Astrocyte (in vitro differentiated cells and primary cell): ENCODE results near the gene CALML5. TPM values are rescaled to one million over a fixed set of nuclear protein-coding genes. Genes with fewer than 3 reads are reported as not detected.

Experiments
- DNase-seq: peaks from one replicate; pipeline ENCODE4 v3.0.0-alpha.2; 2010; ENCODE audit warnings: low read depth
- FAIRE-seq: peaks from 2 replicates; lab custom pipeline; 2011; peaks lifted over from hg19 to GRCh38; lab: Jason Lieb, UNC
- H2AFZ ChIP-seq: 2 replicates; pipeline ENCODE4 v1.6.0; 2012; ENCODE audit warnings: low read depth, low read length, inconsistent platforms
- H3K27ac ChIP-seq: 2 replicates; pipeline ENCODE4 v1.5.1; 2011; ENCODE audit warnings: low read depth, low read length, inconsistent platforms
- H3K27me3 ChIP-seq: 2 replicates; pipeline ENCODE4 v1.6.0; 2011; ENCODE audit warnings: low read length, inconsistent platforms; ENCODE audit not compliant: insufficient read depth
- H3K36me3 ChIP-seq: 2 replicates; pipeline ENCODE4 v1.5.1; 2011; ENCODE audit warnings: low read length, inconsistent platforms; ENCODE audit not compliant: insufficient read depth
- H3K4me1 ChIP-seq: 2 replicates; pipeline ENCODE4 v1.5.1; 2011; ENCODE audit warnings: low read length, inconsistent platforms; ENCODE audit not compliant: insufficient read depth
- H3K4me2 ChIP-seq: 2 replicates; pipeline ENCODE4 v1.6.0; 2012; ENCODE audit warnings: low read length, inconsistent platforms
- H3K4me3 ChIP-seq: 2 replicates; pipeline ENCODE4 v1.5.1; 2011; ENCODE audit warnings: low read depth, mild to moderate bottlenecking, low read length, inconsistent platforms; ENCODE audit not compliant: insufficient read depth
- H3K79me2 ChIP-seq: 2 replicates; pipeline ENCODE4 v1.6.0; 2012; ENCODE audit warnings: mild to moderate bottlenecking, low read length, inconsistent platforms; ENCODE audit not compliant: insufficient read depth
- H3K9ac ChIP-seq: 2 replicates; pipeline ENCODE4 v1.6.0; 2012; ENCODE audit warnings: mild to moderate bottlenecking, low read length, inconsistent platforms
- H3K9me3 ChIP-seq: 2 replicates; pipeline ENCODE4 v1.5.1; 2012; ENCODE audit warnings: low read depth, mild to moderate bottlenecking, low read length, inconsistent platforms; ENCODE audit not compliant: insufficient read depth
- H4K20me1 ChIP-seq: 2 replicates; pipeline ENCODE4 v1.6.0; 2012; ENCODE audit warnings: low read length, inconsistent platforms; ENCODE audit not compliant: insufficient read depth
- H3K27ac Mint-ChIP-seq: one replicate; pipeline ENCODE4 v1.8.0; 2021; ENCODE audit warnings: mild to moderate bottlenecking, mixed read lengths; ENCODE audit not compliant: unreplicated experiment
- H3K27me3 Mint-ChIP-seq: one replicate; pipeline ENCODE4 v1.8.0; 2021; ENCODE audit warnings: low read depth, mixed read lengths; ENCODE audit not compliant: unreplicated experiment
- H3K36me3 Mint-ChIP-seq: one replicate; pipeline ENCODE4 v1.8.0; 2021; ENCODE audit warnings: low read depth, mixed read lengths; ENCODE audit not compliant: unreplicated experiment
- H3K4me1 Mint-ChIP-seq: one replicate; pipeline ENCODE4 v1.8.0; 2021; ENCODE audit warnings: low read depth, mixed read lengths; ENCODE audit not compliant: unreplicated experiment
- H3K4me3 Mint-ChIP-seq: one replicate; pipeline ENCODE4 v1.8.0; 2021; ENCODE audit warnings: mild to moderate bottlenecking, moderate library complexity, mixed read lengths; ENCODE audit not compliant: unreplicated experiment
- H3K9me3 Mint-ChIP-seq: one replicate; pipeline ENCODE4 v1.8.0; 2021; ENCODE audit warnings: mild to moderate bottlenecking, mixed read lengths; ENCODE audit not compliant: unreplicated experiment
- CTCF ChIP-seq: IDR thresholded peaks from 2 replicates; pipeline ENCODE4 v1.5.1; 2011; ENCODE audit warnings: low read depth, mild to moderate bottlenecking, inconsistent platforms, low read length, moderate library complexity; ENCODE audit not compliant: insufficient read depth
- EZH2 ChIP-seq: IDR thresholded peaks from 2 replicates; pipeline ENCODE4 v1.6.1; 2012; ENCODE audit warnings: mild to moderate bottlenecking, low read length, inconsistent platforms; ENCODE audit not compliant: insufficient read depth
- total RNA-seq: library from RNA; stranded (reverse); gene quantifications from 2 replicates; pipeline ENCODE4 v1.2.1, GENCODE V29; 2021

CALML5 gene
- total RNA-seq, 1 donor from 2014 or later = not detected

GRCh38 chr10:5545778-5546710 lies 46.7 kb upstream of the CALML5 start:
- Histone ChIP-seq H3K27me3 (no peaks in the 10 kb centered on the region), H3K4me1 (peaks cover 55% of the 10 kb centered on the region), H3K9me3 (no peaks in the 10 kb centered on the region), H3K4me2 (peak overlapping the region; percentile 77), H3K9ac (peak overlapping the region; percentile 39), H4K20me1 (no peaks in the 10 kb centered on the region), H3K36me3 (no peaks in the 10 kb centered on the region), H3K27ac (peak overlapping the region; percentile 74), H3K4me3 (no peak overlapping the region), H2AFZ (peak overlapping the region; percentile 44), H3K79me2 (no peaks in the 10 kb centered on the region)
- H3K9me3 Mint-ChIP-seq = peaks cover 7% of the 10 kb centered on the region
- TF ChIP-seq EZH2 = no peak
- no peak for TF ChIP-seq CTCF
- DNase-seq (peak; percentile 87), FAIRE-seq (no peak)
- no peaks in the 10 kb centered on the region for H3K36me3 Mint-ChIP-seq
- no peaks in the 10 kb centered on the region for H3K27me3 Mint-ChIP-seq
- peak overlapping the region; percentile 83 for H3K27ac Mint-ChIP-seq
- peaks cover 15% of the 10 kb centered on the region for H3K4me1 Mint-ChIP-seq
- H3K4me3 Mint-ChIP-seq = no peak overlapping the region

GRCh38 chr10:5545426-5545777 lies 46.0 kb upstream of the CALML5 start:
- Histone ChIP-seq H3K4me3 (no peak overlapping the region), H3K4me1 (peaks cover 49% of the 10 kb centered on the region), H3K79me2 (no peaks in the 10 kb centered on the region), H2AFZ (peak overlapping the region; percentile 37), H3K27me3 (no peaks in the 10 kb centered on the region), H3K27ac (peak overlapping the region; percentile 66), H4K20me1 (no peaks in the 10 kb centered on the region), H3K9ac (peak overlapping the region; percentile 23), H3K36me3 (no peaks in the 10 kb centered on the region), H3K9me3 (no peaks in the 10 kb centered on the region), H3K4me2 (peak overlapping the region; percentile 77)
- DNase-seq (no peak), FAIRE-seq (no peak)
- peaks cover 8% of the 10 kb centered on the region for H3K4me1 Mint-ChIP-seq
- no peak overlapping the region for H3K4me3 Mint-ChIP-seq
- no peaks in the 10 kb centered on the region for H3K27me3 Mint-ChIP-seq
- H3K36me3 Mint-ChIP-seq = peaks cover 1% of the 10 kb centered on the region
- no peak overlapping the region for H3K27ac Mint-ChIP-seq
- peaks cover 10% of the 10 kb centered on the region for H3K9me3 Mint-ChIP-seq
- TF ChIP-seq CTCF (no peak), EZH2 (no peak)

- H3K9me3 ChIP-seq = no peaks in the 10 kb centered on the region
- H3K4me2 ChIP-seq = peak overlapping the region; percentile 77
- no peaks in the 10 kb centered on the region for H3K79me2 ChIP-seq
- TF ChIP-seq CTCF = no peak
- TF ChIP-seq EZH2 = no peak
- H3K9ac ChIP-seq = no peak overlapping the region
- H3K36me3 ChIP-seq = no peaks in the 10 kb centered on the region
- FAIRE-seq (no peak), DNase-seq (no peak)
- Mint-ChIP-seq H3K36me3 (peaks cover 1% of the 10 kb centered on the region), H3K9me3 (peaks cover 10% of the 10 kb centered on the region), H3K4me1 (peaks cover 5% of the 10 kb centered on the region), H3K27me3 (no peaks in the 10 kb centered on the region), H3K27ac (no peak overlapping the region), H3K4me3 (no peak overlapping the region)
- no peak overlapping the region for H3K4me3 ChIP-seq
- peaks cover 49% of the 10 kb centered on the region for H3K4me1 ChIP-seq
- no peak overlapping the region for H3K27ac ChIP-seq
- no peak overlapping the region for H2AFZ ChIP-seq
- no peaks in the 10 kb centered on the region for H4K20me1 ChIP-seq
- H3K27me3 ChIP-seq = no peaks in the 10 kb centered on the region
Measured at GRCh38 chr10:5545011-5545410, 45.6 kb upstream of the CALML5 start.
